ENCODE data around the gene ZNF213.

- TF ChIP-seq EZH2 (IDR thresholded peaks at IDR 0.05) (no peak), POLR2AphosphoS5 (IDR thresholded peaks at IDR 0.05; ENCODE audit: borderline replicate concordance, low read depth, low read length) (no peak)
Observed at GRCh38 chr16:3145660-3146059, 10.8 kb downstream of the ZNF213 start.

All from SK-N-MC (cell line).